Stimulated activated CD8-positive, alpha-beta memory T cell treated with anti-CD3 and anti-CD28 coated beads, Interleukin-12 subunit alpha, Interleukin-12 subunit beta, amount 100 ng/mL, for 4 hours (primary cell): Measurements from ENCODE around the gene SMYD3.
"Not testable (repeated sequence)": the region's sequence is repeated elsewhere in the genome, so short reads cannot be mapped to it uniquely, and the experiment has no call there.

Experiments
- DNase-seq: peaks from one replicate; pipeline ENCODE4 v3.0.0-alpha.2; 2020; ENCODE audit warnings: low read depth

SMYD3 gene

GRCh38 chr1:246416261-246416660 lies 90.8 kb downstream of the SMYD3 start:
- no peak for DNase-seq

GRCh38 chr1:246415028-246415427 lies 92.1 kb downstream of the SMYD3 start:
- no peak for DNase-seq

- DNase-seq = no peak
These were observed 93.6 kb downstream of the SMYD3 start for GRCh38 chr1:246413430-246413829.

- DNase-seq = no peak
These were observed 103.0 kb downstream of the SMYD3 start for GRCh38 chr1:246404078-246404477.

DNA sequence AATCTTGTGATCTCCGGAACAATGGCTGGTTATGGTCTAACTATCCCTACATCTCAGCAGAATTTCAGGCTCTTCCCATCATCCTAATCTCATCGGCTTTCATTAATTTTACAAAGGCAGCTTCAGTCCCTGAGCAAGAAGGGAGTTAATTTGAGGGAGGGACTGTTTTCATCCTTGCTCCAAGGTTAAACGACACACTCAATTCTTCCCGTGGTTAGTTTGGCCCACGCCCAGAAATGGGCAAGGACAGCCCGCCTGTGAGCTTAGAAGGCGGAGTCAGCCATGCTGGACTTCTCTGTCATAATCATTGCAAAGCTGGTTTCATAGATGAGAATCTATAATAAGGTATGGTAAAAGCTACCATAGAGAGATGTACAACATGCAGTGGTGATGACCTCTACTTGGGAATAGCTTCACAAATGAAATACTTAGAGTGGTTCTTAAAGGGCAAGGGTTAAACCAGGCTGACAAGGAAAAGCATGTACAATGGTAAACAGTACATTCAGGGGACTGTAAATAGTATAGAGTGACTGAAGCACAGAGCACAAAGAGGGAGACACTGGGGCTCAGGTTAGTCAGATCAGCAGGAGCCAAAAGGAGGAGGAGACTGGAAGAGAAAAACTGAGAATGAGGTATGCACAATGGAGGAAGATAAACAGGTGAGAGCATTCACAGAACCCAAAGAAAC lies 108.8 kb downstream of the SMYD3 start:
- no peak for DNase-seq

GRCh38 chr1:246397046-246397445 lies 110.0 kb downstream of the SMYD3 start:
- DNase-seq = no peak

DNA sequence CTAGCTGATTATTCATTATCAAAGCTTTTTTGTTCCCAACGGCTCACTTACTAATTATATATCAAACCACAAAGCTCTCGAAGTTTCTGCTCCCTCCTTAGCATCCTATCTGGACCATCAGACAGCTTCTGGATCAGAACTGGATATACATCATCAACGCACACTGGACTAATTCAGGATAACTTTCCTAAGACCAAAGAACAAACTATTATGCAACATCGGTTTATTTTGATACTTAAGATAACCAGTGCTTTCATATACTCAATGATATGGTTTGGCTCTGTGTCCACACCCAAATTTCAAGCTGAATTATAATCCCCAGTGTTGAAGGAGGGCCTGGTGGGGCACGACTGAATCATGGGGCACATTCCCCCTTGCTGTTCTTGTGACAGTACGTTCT lies 110.8 kb downstream of the SMYD3 start:
- DNase-seq = no peak

DNA sequence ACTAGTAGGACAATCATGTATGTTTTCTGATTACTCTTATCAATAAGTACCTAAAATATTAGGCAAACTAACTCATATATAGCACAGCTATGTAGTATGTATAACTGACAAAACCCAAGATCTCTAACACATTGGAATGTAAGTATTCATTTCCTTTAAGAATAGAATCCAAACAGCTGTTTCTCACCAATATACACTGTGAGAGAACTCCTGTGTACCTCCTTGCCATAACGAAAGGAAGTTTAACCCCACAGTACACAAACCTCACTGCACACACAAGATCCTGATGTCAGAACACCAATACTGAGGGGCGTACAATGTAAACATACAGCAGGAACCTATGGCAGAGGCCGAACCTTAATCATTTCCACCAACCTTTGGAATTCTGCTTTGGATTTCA lies 113.0 kb downstream of the SMYD3 start:
- DNase-seq = no peak

GRCh38 chr1:246390855-246391254 lies 116.2 kb downstream of the SMYD3 start:
- no peak for DNase-seq

DNA sequence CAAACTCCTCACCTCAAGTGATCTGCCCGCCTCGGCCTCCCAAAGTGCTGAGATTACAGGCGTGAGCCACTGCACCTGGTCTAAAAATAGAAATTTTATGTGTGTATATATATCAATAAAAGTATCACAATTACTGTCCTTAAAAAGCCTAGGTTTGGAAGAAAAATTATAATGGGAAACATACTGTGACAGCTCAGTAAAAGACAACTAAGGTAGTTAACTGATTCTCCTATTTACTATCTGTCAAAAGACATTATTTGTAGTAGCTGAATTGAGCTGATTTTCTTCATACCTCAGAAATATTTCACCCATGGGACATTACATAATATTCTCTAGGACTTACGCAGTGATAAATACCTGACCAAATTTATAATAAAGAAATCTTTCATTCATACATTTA lies 122.5 kb downstream of the SMYD3 start:
- no peak for DNase-seq

- DNase-seq = no peak
These were observed 123.3 kb downstream of the SMYD3 start for GRCh38 chr1:246383791-246384190.

- no peak for DNase-seq
These were observed 123.9 kb downstream of the SMYD3 start for GRCh38 chr1:246383239-246383589.

- DNase-seq = no peak
These were observed 124.4 kb downstream of the SMYD3 start for GRCh38 chr1:246382589-246383238.

- DNase-seq = no peak
These were observed 125.6 kb downstream of the SMYD3 start for GRCh38 chr1:246381452-246381851.

DNA sequence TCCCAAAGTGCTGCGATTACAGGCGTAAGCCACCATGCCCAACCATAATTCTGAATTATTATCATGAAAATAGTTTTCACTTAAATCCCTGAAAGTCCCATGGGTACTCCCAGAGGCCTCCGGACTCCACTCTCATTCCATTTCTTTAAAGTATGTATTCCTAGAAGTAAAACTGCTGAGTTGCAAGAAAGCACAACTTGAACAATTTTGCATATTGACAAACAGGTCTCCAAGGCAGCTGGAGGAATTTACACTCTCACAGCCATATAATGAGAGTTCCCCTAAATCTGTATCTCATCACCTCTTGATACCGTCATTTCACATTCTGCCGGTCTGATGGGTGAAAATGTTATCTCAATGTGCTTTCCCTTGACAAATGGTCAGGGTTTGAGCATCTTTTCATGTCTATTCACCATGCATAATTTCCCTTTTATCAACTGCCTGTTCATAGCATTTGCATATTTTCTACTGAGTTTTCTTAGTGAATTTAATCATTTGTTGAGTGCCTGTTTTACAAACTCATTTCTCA lies 129.4 kb downstream of the SMYD3 start:
- DNase-seq = no peak

- DNase-seq = no peak
These were observed 133.1 kb downstream of the SMYD3 start for GRCh38 chr1:246373828-246374569.

DNA sequence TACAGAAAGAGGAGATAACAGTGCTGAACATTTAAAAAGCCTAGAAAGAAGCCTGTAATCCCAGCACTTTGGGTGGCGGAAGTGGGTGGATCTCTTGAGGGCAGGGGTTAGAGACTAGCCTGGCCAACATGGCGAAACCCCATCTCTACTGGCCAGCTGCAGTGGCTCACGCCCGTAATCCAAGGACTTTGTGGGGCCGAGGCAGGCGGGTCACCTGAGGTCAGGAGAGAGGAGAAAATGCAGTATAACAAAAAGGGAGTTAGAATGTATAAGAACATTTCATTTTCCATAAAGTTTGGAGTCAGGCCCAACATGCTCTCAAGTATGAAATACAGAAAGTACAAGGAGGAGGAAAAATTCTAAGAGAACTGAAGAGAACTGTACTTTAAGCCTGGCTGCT lies 134.5 kb downstream of the SMYD3 start:
- no peak for DNase-seq

- DNase-seq = no peak
These were observed 140.0 kb downstream of the SMYD3 start for GRCh38 chr1:246367041-246367440.

- DNase-seq = no peak
These were observed 141.4 kb downstream of the SMYD3 start for GRCh38 chr1:246365708-246366107.

DNA sequence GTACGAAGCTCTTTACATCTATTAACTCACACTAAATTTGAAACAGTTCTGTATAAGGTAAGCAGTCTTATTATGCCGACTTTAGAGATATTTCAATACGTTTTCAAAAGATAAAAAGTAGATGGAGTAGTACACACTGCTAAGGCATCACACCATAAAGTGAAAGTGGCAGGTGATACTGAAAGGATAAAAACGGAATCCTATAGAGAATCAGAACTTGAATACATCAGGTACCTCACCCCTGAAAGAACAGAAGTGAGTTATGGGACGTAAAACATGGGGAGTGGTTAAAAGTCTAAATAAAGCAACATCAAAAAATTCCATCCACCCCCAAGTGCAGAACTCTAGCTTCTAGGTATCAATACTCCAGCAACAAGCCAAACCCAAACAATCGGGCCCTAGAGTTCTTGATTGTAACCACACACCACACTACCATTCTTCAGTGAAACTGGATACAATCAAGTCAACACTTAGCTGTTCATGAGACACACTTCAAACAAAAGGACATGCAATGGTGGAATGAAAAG lies 142.6 kb downstream of the SMYD3 start:
- no peak for DNase-seq

- DNase-seq = not testable (repeated sequence)
These were observed 150.0 kb downstream of the SMYD3 start for GRCh38 chr1:246357014-246357598.

DNA sequence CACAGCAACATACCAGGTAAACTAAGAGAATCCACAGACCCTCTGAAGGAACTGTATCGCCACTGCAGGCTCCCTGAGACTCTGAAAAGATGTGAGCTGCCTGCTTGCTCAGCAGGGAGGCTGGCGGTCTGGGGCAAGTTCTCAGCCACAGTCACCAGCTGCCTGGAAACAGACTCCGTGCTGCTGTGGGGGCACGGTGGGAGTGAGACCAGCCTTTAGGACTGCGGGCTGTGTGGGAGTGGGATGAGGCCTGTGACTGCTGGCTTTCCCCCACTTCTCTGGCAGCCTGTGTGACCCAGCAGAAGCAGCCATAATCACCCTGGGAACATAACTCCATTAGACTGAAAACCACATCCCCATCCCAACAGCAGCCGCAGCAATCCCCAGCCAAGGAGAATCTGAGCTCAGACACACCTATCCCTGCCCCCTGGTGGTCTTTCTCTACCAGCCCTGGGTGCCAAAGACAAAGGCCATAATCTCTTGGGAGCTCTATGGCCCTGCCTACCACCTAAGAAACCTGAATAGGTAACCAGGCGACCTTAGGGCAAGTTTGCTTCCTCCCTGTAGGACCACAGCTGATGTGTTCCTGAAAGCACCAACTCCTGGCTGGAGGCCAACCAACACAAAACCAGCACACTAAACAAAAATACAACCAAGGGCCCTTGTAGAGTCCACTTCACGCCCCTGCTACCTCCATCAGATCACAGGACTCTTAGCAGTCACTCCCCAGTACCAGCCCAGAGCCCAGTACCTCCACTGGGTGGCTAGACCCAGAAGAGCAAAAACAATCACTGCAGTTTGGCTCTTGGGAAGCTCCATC lies 151.5 kb downstream of the SMYD3 start:
- DNase-seq = no peak
